DND-41 (cell line): Measurements from ENCODE around the gene HELZ.

Experiments used
- ATAC-seq: fragments of 200-7000 bp; cut with Tn5 transposase; 3 replicates; pipeline ENCODE4 v1.9.1; 2021; ENCODE audit warnings: low read depth; ENCODE audit not compliant: insufficient read depth
- DNase-seq: peaks from one replicate; pipeline ENCODE4 v3.0.0-alpha.2; 2020
- H2AFZ ChIP-seq: 2 replicates; pipeline ENCODE4 v1.6.0; 2012; ENCODE audit warnings: low read depth, low read length
- H3K27ac ChIP-seq: 2 replicates; pipeline ENCODE4 v1.5.1; 2012; ENCODE audit warnings: low read length, inconsistent platforms
- H3K27me3 ChIP-seq: fragments of 200-600 bp; sonication (generic); 2 replicates; pipeline ENCODE4 v1.6.0; 2012; ENCODE audit warnings: low read length, mild to moderate bottlenecking, inconsistent platforms; ENCODE audit not compliant: insufficient read depth, poor library complexity
- H3K36me3 ChIP-seq: 2 replicates; pipeline ENCODE4 v1.5.1; 2012; ENCODE audit warnings: low read length, inconsistent platforms; ENCODE audit not compliant: insufficient read depth
- H3K4me1 ChIP-seq: 2 replicates; pipeline ENCODE4 v1.5.1; 2012; ENCODE audit warnings: mild to moderate bottlenecking, low read length; ENCODE audit not compliant: insufficient read depth
- H3K4me2 ChIP-seq: 2 replicates; pipeline ENCODE4 v1.6.0; 2012; ENCODE audit warnings: mild to moderate bottlenecking, moderate library complexity, low read length, inconsistent platforms; ENCODE audit not compliant: insufficient read depth
- H3K4me3 ChIP-seq, 2 experiments: fragments of 200-600 bp in 1 of 2; shearing (Covaris generic) in 1 of 2; 2 replicates each; pipeline ENCODE4 v1.5.1; 2012 to 2016; ENCODE audit warnings: inconsistent platforms in 2 of 2, low read length in 2 of 2, mild to moderate bottlenecking in 2 of 2, low read depth in 1 of 2, moderate library complexity in 1 of 2
- H3K79me2 ChIP-seq: 2 replicates; pipeline ENCODE4 v1.6.0; 2012; ENCODE audit warnings: low read length, inconsistent platforms; ENCODE audit not compliant: insufficient read depth
- H3K9ac ChIP-seq: 2 replicates; pipeline ENCODE4 v1.6.0; 2012; ENCODE audit warnings: low read depth, mild to moderate bottlenecking, inconsistent platforms, low read length, moderate library complexity
- H3K9me3 ChIP-seq: 2 replicates; pipeline ENCODE4 v1.5.1; 2012; ENCODE audit warnings: low read length, moderate library complexity, mild to moderate bottlenecking, inconsistent platforms; ENCODE audit not compliant: insufficient read depth, severe bottlenecking
- H4K20me1 ChIP-seq: 2 replicates; pipeline ENCODE4 v1.6.0; 2012; ENCODE audit warnings: low read length; ENCODE audit not compliant: insufficient read depth
- CTCF ChIP-seq: IDR thresholded peaks from 2 replicates; pipeline ENCODE4 v1.5.1; 2012; ENCODE audit warnings: borderline replicate concordance, low read length, moderate library complexity, mild to moderate bottlenecking; ENCODE audit not compliant: poor library complexity, severe bottlenecking; ENCODE audit errors: extremely low read depth
- EZH2 ChIP-seq: IDR thresholded peaks from 3 replicates; pipeline ENCODE4 v1.6.1; 2012; ENCODE audit warnings: borderline replicate concordance, low read depth, mild to moderate bottlenecking, moderate library complexity, low read length, inconsistent platforms; ENCODE audit not compliant: severe bottlenecking

HELZ gene

DNA sequence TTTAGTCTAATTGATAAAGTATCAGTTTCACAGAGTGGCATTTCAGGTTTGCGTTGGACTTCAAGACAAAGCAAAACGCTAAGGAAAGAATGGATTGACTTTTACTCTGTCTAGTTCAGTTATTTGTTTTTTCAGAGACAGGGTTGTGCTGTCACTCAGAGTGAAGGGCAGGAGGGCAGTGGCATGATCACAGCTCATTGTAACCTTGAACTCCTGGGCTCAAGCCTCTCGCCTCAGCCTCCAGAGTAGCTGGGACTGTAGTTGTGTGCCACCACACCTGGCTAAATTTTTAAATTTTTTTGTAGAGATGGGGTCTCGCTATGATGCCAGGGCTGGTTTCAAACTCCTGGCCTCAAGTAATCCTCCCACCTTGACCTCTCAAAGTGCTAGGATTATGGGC is 114.2 kb downstream of the HELZ start:
- Histone ChIP-seq H3K27me3 (no peaks in the 10 kb centered on the region), H4K20me1 (no peaks in the 10 kb centered on the region), H2AFZ (no peak overlapping the region), H3K9me3 (no peaks in the 10 kb centered on the region), H3K79me2 (no peaks in the 10 kb centered on the region), H3K36me3 (peaks cover 62% of the 10 kb centered on the region), H3K4me1 (no peaks in the 10 kb centered on the region), H3K27ac (no peak overlapping the region), H3K4me3 (no peak overlapping the region), H3K9ac (no peak overlapping the region), H3K4me2 (no peak overlapping the region)
- TF ChIP-seq CTCF (no peak), EZH2 (no peak)
- ATAC-seq = no peak
- DNase-seq = no peak

DNA sequence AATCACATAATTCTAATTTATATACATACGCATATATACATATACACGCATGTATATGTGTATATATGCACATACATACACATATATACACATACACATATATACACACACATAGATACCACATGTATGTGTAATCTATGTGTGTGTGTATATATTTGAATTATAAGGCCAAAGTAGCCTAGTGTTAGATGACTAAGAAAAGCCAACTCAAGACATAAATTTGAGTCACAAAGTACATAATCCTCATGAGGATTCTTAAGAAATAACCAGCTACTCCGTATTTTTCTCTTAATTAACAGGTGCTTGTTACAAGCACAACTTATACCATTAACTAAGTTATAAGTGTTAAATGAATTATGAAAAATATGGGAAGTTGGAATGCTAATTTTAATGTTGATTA is 115.7 kb downstream of the HELZ start:
- Histone ChIP-seq H3K9me3 (no peaks in the 10 kb centered on the region), H3K9ac (no peak overlapping the region), H2AFZ (no peak overlapping the region), H3K27me3 (no peaks in the 10 kb centered on the region), H3K27ac (no peak overlapping the region), H3K4me3 (no peak overlapping the region), H3K79me2 (no peaks in the 10 kb centered on the region), H3K4me1 (no peaks in the 10 kb centered on the region), H3K36me3 (peaks cover 62% of the 10 kb centered on the region), H4K20me1 (peaks cover 2% of the 10 kb centered on the region; the same call in 1 of the 2 replicates), H3K4me2 (no peak overlapping the region)
- TF ChIP-seq CTCF (no peak), EZH2 (no peak)
- ATAC-seq = no peak
- DNase-seq = no peak

- Histone ChIP-seq H3K36me3 (peaks cover 62% of the 10 kb centered on the region), H3K79me2 (no peaks in the 10 kb centered on the region), H3K4me1 (no peaks in the 10 kb centered on the region), H3K9me3 (no peaks in the 10 kb centered on the region), H3K9ac (no peak overlapping the region), H4K20me1 (peaks cover 2% of the 10 kb centered on the region; the same call in 1 of the 2 replicates), H3K27ac (no peak overlapping the region), H2AFZ (no peak overlapping the region), H3K27me3 (no peaks in the 10 kb centered on the region), H3K4me2 (no peak overlapping the region), H3K4me3 (no peak overlapping the region)
- DNase-seq (no peak), ATAC-seq (no peak)
- TF ChIP-seq CTCF = no peak
- TF ChIP-seq EZH2 = no peak
Observed at GRCh38 chr17:67128700-67129099, 116.3 kb downstream of the HELZ start.

GRCh38 chr17:67127925-67128324 is 117.1 kb downstream of the HELZ start:
- H3K27me3 ChIP-seq = no peaks in the 10 kb centered on the region
- TF ChIP-seq CTCF (no peak), EZH2 (no peak)
- no peak for ATAC-seq
- H3K27ac ChIP-seq = no peak overlapping the region
- no peak overlapping the region for H3K9ac ChIP-seq
- peaks cover 2% of the 10 kb centered on the region; the same call in 1 of the 2 replicates for H4K20me1 ChIP-seq
- H2AFZ ChIP-seq = no peak overlapping the region
- H3K4me2 ChIP-seq = no peak overlapping the region
- H3K79me2 ChIP-seq = no peaks in the 10 kb centered on the region
- H3K9me3 ChIP-seq = no peaks in the 10 kb centered on the region
- no peaks in the 10 kb centered on the region for H3K4me1 ChIP-seq
- peaks cover 67% of the 10 kb centered on the region for H3K36me3 ChIP-seq
- no peak for DNase-seq
- H3K4me3 ChIP-seq = no peak overlapping the region
